KMS-11 (cell line): ENCODE results near the gene PARVB.

ENCODE experiments used
- H2AFZ ChIP-seq: fragments of 200-600 bp; sonication (generic); 2 replicates; pipeline ENCODE4 v1.6.1; 2016; ENCODE audit warnings: antibody characterized with exemption, mixed run types, low read depth
- H3K27ac ChIP-seq: fragments of 200-600 bp; sonication (generic); 2 replicates; pipeline ENCODE4 v1.6.1; 2016; ENCODE audit warnings: mild to moderate bottlenecking, mixed run types
- H3K27me3 ChIP-seq: fragments of 200-600 bp; sonication (generic); 2 replicates; pipeline ENCODE4 v1.6.1; 2017; ENCODE audit warnings: mild to moderate bottlenecking, low read depth, mixed run types, moderate library complexity; ENCODE audit not compliant: insufficient read depth
- H3K36me3 ChIP-seq: fragments of 200-600 bp; sonication (generic); 2 replicates; pipeline ENCODE4 v1.6.1; 2017; ENCODE audit warnings: mild to moderate bottlenecking, mixed run types; ENCODE audit not compliant: insufficient read depth
- H3K4me1 ChIP-seq: fragments of 200-600 bp; sonication (generic); 2 replicates; pipeline ENCODE4 v1.6.1; 2016; ENCODE audit warnings: mild to moderate bottlenecking, low read depth, mixed run types; ENCODE audit not compliant: poor library complexity, severe bottlenecking
- H3K4me2 ChIP-seq: fragments of 200-600 bp; sonication (generic); 2 replicates; pipeline ENCODE4 v1.7.0; 2016; ENCODE audit warnings: mild to moderate bottlenecking, mixed run types
- H3K4me3 ChIP-seq: fragments of 200-600 bp; sonication (generic); IDR thresholded peaks from 2 replicates; pipeline ENCODE4 v1.6.1; 2017; ENCODE audit warnings: low read depth, low read length, mixed read lengths; ENCODE audit not compliant: insufficient read depth
- H3K79me2 ChIP-seq: fragments of 200-600 bp; sonication (generic); 2 replicates; pipeline ENCODE4 v1.6.1; 2016; ENCODE audit warnings: low read depth, mixed run types; ENCODE audit not compliant: insufficient read depth
- H3K9ac ChIP-seq: fragments of 200-600 bp; sonication (generic); 2 replicates; pipeline ENCODE4 v1.6.1; 2016; ENCODE audit warnings: mild to moderate bottlenecking, mixed run types
- H4K20me1 ChIP-seq: fragments of 200-600 bp; sonication (generic); 2 replicates; pipeline ENCODE4 v1.6.1; 2016; ENCODE audit warnings: mild to moderate bottlenecking, mixed run types; ENCODE audit not compliant: insufficient read depth
- TF ChIP-seq, protein P1 (sequence below): fragments of 200-600 bp; sonication (generic); conservative IDR thresholded peaks from 2 replicates; pipeline ENCODE4 v1.6.1; 2017; ENCODE audit warnings: low read depth, mild to moderate bottlenecking, antibody characterized with exemption, low read length, moderate library complexity, mixed read lengths

Gene PARVB

DNA sequence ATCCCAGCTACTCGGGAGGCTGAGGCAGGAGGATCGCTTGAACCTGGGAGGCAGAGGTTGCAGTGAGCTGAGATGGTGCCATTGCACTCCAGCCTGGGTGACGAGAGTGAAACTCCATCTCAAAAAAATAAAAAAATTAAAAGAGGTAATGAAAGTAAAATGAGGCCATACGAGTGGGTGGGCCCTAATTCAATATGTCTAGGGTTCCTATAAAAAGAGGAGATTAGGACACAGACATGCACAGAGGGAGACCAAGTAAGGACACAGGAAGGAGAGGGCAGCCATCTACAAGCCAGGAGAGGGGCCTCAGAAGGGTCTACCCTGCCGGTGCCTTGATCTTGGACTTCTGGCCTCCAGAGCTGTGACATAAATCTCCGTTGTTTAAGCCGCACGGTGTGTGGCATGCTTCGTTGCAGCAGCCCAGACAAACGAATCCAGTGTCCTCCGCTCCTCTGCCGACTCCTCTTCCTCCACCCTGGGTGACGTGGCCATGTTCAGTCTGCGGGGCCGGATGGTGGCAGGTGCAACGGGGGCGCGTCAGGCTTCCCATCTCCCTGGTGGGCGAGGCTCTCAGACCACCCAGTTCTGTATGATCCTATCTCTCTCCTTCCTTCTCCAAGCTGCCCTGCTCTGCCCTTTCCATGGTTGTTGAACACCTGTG lies 105.0 kb downstream of the PARVB start:
- Histone ChIP-seq H3K9ac (no peak overlapping the region), H3K27ac (no peak overlapping the region), H3K4me2 (no peak overlapping the region), H3K79me2 (no peaks in the 10 kb centered on the region), H3K4me1 (no peaks in the 10 kb centered on the region), H4K20me1 (no peaks in the 10 kb centered on the region), H3K27me3 (no peaks in the 10 kb centered on the region), H3K36me3 (no peaks in the 10 kb centered on the region), H2AFZ (no peak overlapping the region), H3K4me3 (no peak overlapping the region)
- TF ChIP-seq, protein P1, sequence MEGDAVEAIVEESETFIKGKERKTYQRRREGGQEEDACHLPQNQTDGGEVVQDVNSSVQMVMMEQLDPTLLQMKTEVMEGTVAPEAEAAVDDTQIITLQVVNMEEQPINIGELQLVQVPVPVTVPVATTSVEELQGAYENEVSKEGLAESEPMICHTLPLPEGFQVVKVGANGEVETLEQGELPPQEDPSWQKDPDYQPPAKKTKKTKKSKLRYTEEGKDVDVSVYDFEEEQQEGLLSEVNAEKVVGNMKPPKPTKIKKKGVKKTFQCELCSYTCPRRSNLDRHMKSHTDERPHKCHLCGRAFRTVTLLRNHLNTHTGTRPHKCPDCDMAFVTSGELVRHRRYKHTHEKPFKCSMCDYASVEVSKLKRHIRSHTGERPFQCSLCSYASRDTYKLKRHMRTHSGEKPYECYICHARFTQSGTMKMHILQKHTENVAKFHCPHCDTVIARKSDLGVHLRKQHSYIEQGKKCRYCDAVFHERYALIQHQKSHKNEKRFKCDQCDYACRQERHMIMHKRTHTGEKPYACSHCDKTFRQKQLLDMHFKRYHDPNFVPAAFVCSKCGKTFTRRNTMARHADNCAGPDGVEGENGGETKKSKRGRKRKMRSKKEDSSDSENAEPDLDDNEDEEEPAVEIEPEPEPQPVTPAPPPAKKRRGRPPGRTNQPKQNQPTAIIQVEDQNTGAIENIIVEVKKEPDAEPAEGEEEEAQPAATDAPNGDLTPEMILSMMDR = no peak

GRCh38 chr22:44129619-44129976 lies 105.5 kb downstream of the PARVB start:
- Histone ChIP-seq H3K4me1 (no peaks in the 10 kb centered on the region), H3K9ac (no peak overlapping the region), H3K79me2 (no peaks in the 10 kb centered on the region), H2AFZ (no peak overlapping the region), H4K20me1 (no peaks in the 10 kb centered on the region), H3K27ac (no peak overlapping the region), H3K36me3 (no peaks in the 10 kb centered on the region), H3K27me3 (no peaks in the 10 kb centered on the region), H3K4me2 (no peak overlapping the region), H3K4me3 (no peak overlapping the region)
- TF ChIP-seq, protein P1 = no peak

DNA sequence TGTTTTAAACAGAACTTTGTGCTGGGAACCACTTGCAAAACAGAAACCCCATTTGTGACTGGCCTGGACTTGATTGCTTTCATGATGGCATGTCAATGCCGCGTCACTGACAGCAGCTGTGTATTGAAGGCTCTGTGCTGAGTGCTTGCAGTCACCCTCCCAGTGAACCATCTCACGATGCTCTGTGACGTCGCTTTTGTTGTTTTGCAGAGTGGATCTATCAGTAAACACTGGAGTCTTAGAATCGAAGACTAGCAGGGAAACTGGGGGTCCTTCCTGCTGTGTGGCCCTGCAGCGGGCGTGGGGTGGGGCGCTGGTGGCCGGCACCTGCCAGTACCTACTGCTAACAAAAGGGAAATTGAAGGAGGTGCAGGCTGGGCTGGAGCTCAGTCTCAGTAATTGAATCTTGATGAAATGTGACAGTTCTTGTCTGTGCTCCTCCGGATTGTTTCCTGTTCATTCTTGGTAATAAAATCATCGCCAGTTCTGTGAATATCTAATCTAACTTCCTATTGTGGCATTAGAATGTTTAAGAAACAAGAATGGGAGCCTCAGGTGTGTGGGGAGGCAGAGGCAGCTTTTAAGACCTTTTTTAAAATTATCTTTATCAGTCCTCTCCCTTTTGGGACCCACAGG lies 106.1 kb downstream of the PARVB start:
- Histone ChIP-seq H3K4me3 (no peak overlapping the region), H3K4me2 (no peak overlapping the region), H3K4me1 (no peaks in the 10 kb centered on the region), H2AFZ (no peak overlapping the region), H3K79me2 (no peaks in the 10 kb centered on the region), H3K9ac (no peak overlapping the region), H4K20me1 (no peaks in the 10 kb centered on the region), H3K36me3 (no peaks in the 10 kb centered on the region), H3K27me3 (no peaks in the 10 kb centered on the region), H3K27ac (no peak overlapping the region)
- TF ChIP-seq, protein P1 = no peak

DNA sequence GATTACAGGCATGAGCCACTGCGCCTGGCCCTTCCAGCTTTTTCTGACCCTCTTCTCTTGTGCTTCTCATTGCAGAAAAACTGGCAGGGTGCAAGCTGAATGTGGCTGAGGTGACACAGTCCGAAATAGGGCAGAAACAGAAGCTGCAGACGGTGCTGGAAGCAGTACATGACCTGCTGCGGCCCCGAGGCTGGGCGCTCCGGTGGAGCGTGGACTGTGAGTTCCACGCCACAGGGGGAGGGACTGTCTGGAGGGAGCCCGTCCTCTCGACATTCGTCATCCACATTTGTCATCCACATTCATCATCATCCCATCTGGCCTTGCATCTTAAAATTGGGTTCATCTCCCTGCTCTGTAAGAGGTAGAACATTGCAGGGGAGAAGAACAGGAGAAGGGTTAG lies 107.3 kb downstream of the PARVB start:
- no peaks in the 10 kb centered on the region for H3K27me3 ChIP-seq
- no peaks in the 10 kb centered on the region for H3K36me3 ChIP-seq
- no peaks in the 10 kb centered on the region for H4K20me1 ChIP-seq
- peaks cover 5% of the 10 kb centered on the region for H3K4me1 ChIP-seq
- H3K27ac ChIP-seq = no peak overlapping the region
- no peak overlapping the region for H3K9ac ChIP-seq
- no peak overlapping the region for H3K4me3 ChIP-seq
- no peaks in the 10 kb centered on the region for H3K79me2 ChIP-seq
- H3K4me2 ChIP-seq = no peak overlapping the region
- TF ChIP-seq, protein P1 = no peak
- H2AFZ ChIP-seq = no peak overlapping the region
